AG04449 (cell line): ENCODE results near the gene DRD2.

Source experiments
- CTCF ChIA-PET: fragments of 350-600 bp; formaldehyde crosslinking; extraction: SDS; loops from one replicate; lab custom pipeline; 2021; ENCODE audit warnings: antibody characterized with exemption; lab: Yijun Ruan, JAX
- POLR2A ChIA-PET: fragments of 400-600, 350-600 bp; formaldehyde crosslinking; extraction: SDS; loops from one replicate; lab custom pipeline; 2020; ENCODE audit warnings: antibody characterized with exemption, inconsistent platforms; lab: Yijun Ruan, JAX
- DNase-seq: peaks from one replicate; pipeline ENCODE4 v3.0.0-alpha.2; 2010; ENCODE audit warnings: low read depth, low spot score
- H3K4me3 ChIP-seq: 2 replicates; pipeline ENCODE4 v1.5.1; 2011; ENCODE audit warnings: low read depth, mild to moderate bottlenecking, control low read depth, low read length
- TF ChIP-seq, protein P1 (sequence below): IDR thresholded peaks from one replicate; pipeline ENCODE4 v1.5.1; 2011; ENCODE audit warnings: mild to moderate bottlenecking, moderate library complexity, low read length, control low read depth, inconsistent platforms; ENCODE audit not compliant: insufficient read depth; ENCODE audit errors: missing control alignments

DRD2 gene

DNA sequence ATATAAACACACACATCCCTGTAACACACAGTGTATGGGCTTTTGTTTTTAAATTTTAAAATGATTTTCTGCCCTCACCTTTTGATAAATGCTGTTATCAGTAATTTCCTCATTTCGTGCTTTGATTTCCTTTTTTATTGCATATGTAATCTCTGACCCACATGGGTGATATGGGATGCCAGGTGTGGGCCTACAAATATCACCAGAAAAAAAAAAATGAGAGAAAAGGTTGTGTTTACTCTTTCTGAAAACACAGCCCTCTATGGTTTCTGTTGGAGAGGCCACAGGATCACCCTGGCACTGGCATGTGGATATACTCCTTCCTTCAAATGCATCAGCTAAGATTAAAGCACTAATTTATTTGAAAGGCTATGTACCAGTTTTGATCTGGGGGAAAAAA lies 17.0 kb downstream of the DRD2 start:
- POLR2A ChIA-PET: no interaction called here
- no peak overlapping the region for H3K4me3 ChIP-seq
- DNase-seq: no peak
- CTCF ChIA-PET: no interaction called here
- TF ChIP-seq, protein P1, sequence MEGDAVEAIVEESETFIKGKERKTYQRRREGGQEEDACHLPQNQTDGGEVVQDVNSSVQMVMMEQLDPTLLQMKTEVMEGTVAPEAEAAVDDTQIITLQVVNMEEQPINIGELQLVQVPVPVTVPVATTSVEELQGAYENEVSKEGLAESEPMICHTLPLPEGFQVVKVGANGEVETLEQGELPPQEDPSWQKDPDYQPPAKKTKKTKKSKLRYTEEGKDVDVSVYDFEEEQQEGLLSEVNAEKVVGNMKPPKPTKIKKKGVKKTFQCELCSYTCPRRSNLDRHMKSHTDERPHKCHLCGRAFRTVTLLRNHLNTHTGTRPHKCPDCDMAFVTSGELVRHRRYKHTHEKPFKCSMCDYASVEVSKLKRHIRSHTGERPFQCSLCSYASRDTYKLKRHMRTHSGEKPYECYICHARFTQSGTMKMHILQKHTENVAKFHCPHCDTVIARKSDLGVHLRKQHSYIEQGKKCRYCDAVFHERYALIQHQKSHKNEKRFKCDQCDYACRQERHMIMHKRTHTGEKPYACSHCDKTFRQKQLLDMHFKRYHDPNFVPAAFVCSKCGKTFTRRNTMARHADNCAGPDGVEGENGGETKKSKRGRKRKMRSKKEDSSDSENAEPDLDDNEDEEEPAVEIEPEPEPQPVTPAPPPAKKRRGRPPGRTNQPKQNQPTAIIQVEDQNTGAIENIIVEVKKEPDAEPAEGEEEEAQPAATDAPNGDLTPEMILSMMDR: no peak

DNA sequence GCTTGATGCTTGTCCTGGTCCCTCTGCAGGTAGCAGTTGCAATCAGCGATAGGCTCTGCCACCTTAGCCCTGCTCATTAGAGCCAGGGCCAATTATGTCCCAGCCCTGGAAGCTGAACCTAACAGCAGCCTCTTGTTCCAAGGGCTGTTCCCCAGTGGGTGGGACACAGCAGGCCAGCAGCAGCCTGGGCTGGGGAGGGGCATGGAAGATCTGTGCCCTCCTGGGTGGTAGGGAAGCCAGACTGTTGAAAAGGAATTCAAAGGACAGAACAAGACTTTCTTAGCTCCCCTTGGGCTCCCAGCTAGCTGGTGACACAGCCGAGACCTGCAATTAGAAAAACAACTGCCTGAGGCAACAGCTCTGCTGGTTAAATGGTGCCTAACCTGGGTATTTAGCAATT lies 17.4 kb downstream of the DRD2 start:
- no peak overlapping the region for H3K4me3 ChIP-seq
- POLR2A ChIA-PET: no interaction called here
- DNase-seq: no peak
- CTCF ChIA-PET: no interaction called here
- TF ChIP-seq, protein P1: no peak

DNA sequence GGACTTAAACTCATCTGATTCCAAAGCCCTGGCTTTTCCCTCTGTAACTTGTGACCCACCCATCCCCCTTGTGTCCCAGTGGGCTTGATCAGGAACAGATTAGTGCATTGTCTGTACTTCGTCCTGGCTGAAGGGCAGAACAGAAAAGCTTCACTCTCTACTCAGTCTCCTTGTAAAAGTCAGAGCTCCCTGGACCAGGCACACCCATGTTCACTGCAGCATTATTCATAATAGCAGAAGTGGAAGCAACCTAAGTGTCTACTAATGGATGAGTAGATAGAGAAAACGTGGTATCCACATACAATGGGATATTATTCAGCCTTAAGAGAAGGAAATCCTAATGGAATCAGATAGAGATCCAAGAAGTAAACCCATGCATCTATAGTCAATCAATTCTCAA lies 20.7 kb downstream of the DRD2 start:
- POLR2A ChIA-PET: interaction anchor here (0.6 kb wide), 1 partner anchor 27 kb away, joined by 3 read pairs; no protein-coding TSS in a partner anchor
- no peak for DNase-seq
- no peak overlapping the region for H3K4me3 ChIP-seq
- CTCF ChIA-PET: no interaction called here
- TF ChIP-seq, protein P1: no peak

DNA sequence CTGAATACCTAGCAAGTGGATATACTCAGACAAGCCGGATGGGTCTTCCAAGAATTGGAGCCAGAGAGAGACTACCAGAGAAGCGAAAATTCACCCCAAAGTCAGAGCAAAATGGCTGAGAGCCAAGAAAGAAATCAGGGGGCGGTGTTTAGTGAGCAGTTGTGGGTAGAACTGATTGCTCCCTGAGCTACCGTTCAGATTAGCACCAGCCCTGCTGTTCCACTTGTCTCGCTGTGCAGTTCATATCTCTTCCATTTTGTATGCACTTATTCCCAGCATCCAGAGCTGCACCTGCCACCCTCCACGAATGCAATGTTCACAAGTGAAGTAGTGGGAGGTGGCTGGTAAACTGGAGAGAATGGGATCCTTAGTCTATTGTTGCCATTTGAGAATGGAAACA lies 25.5 kb downstream of the DRD2 start:
- POLR2A ChIA-PET: no interaction called here
- CTCF ChIA-PET: no interaction called here
- TF ChIP-seq, protein P1: no peak
- no peak for DNase-seq
- H3K4me3 ChIP-seq: no peak overlapping the region

DNA sequence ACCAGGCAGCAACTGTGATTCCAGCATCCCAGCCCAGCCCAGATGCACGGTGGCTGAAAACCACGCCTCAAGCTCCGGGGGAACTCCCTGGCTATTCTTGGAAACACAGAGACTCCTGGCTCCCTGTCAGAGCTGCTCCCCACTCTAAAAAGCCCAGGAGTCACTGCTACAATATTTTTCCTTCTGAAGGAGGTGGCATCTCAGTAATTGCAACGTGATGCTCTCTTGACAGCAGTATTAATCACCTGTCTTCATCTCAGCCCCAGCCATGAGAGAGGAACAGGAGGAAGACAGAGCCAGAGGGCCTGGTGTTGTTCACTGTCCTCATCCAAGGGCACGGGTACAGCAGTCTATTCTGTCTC lies 26.9 kb downstream of the DRD2 start:
- H3K4me3 ChIP-seq: no peak overlapping the region
- TF ChIP-seq, protein P1: no peak
- POLR2A ChIA-PET: no interaction called here
- DNase-seq: no peak
- CTCF ChIA-PET: no interaction called here

DNA sequence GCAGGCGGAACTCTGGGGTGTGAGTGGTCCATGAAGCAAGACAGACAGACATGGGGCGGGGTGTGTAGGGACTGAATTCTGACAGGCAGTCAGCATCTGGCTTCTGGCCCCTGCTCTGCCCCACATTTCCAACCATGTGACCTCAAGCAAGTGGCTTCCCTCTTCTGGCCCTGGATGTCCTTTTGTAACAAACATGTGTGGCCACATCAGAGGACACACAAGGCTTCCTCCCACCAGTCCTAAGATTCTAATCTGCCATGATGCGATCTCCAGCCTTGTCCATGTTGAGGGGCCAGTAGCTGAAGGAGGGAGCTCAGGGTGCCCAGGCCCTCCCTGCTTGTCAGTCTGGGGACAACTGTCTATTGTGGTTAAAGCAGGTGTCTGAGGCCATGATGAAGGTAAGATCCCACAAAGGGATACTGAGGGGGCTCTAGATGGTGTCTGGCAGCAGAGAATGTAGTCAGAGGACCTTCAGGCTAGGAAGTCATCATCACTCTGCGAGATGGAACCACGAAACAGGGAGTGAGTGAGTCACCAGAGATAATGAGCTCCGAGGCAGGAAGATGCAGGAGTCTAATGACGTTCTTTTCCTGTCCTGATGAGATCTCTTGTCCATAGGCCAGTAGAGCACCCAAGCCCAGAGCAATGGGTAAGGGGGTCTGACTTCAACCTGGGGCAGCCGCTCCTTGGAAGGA lies 27.4 kb downstream of the DRD2 start:
- no peak for DNase-seq
- H3K4me3 ChIP-seq: no peak overlapping the region
- CTCF ChIA-PET: no interaction called here
- POLR2A ChIA-PET: no interaction called here
- TF ChIP-seq, protein P1: no peak
